Progenitor cell of endocrine pancreas (in vitro differentiated cells): ENCODE measurements around the gene OR51A4. TPM values are rescaled to one million over a fixed set of nuclear protein-coding genes. Genes with fewer than 3 reads are reported as not detected.

Source experiments
- DNase-seq: peaks from one replicate; pipeline ENCODE4 v3.0.0; 2021; ENCODE audit warnings: low spot score; ENCODE audit not compliant: unreplicated experiment
- H3K27ac Mint-ChIP-seq: 2 replicates; pipeline ENCODE4 v1.8.0; 2021; ENCODE audit warnings: mild to moderate bottlenecking, moderate library complexity, mixed read lengths
- H3K27me3 Mint-ChIP-seq: 2 replicates; pipeline ENCODE4 v1.8.0; 2021; ENCODE audit warnings: mixed read lengths
- H3K36me3 Mint-ChIP-seq: 2 replicates; pipeline ENCODE4 v1.8.0; 2022; ENCODE audit warnings: mixed read lengths; ENCODE audit not compliant: insufficient read depth
- H3K4me1 Mint-ChIP-seq: 2 replicates; pipeline ENCODE4 v1.8.0; 2021; ENCODE audit warnings: low read depth, mixed read lengths
- H3K4me3 Mint-ChIP-seq: 2 replicates; pipeline ENCODE4 v1.8.0; 2021; ENCODE audit warnings: low read depth, mild to moderate bottlenecking, moderate library complexity, mixed read lengths
- H3K9me3 Mint-ChIP-seq: 2 replicates; pipeline ENCODE4 v1.8.0; 2021; ENCODE audit warnings: low read depth, mixed read lengths
- long read RNA-seq: library from polyadenylated mRNA; unstranded; transcript quantifications from one replicate; pipeline ENCODE4 v2.0.0, GENCODE V29; 2020
- total RNA-seq: library from RNA; stranded (reverse); gene quantifications from 2 replicates; pipeline ENCODE4 v1.2.1, GENCODE V29; 2021
- TF ChIP-seq, protein P1 (sequence below): fragments of 200-600 bp; sonication (generic); IDR thresholded peaks from one replicate; pipeline ENCODE4 v1.5.0; 2021; ENCODE audit warnings: antibody characterized with exemption, mild to moderate bottlenecking; ENCODE audit not compliant: unreplicated experiment

OR51A4 gene, protein sequence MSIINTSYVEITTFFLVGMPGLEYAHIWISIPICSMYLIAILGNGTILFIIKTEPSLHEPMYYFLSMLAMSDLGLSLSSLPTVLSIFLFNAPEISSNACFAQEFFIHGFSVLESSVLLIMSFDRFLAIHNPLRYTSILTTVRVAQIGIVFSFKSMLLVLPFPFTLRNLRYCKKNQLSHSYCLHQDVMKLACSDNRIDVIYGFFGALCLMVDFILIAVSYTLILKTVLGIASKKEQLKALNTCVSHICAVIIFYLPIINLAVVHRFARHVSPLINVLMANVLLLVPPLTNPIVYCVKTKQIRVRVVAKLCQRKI
- total RNA-seq = not detected in 2 replicates
- long read RNA-seq = 0 reads

GRCh38 chr11:4947505-4947904 is at the start of gene OR51A4:
OR51A4 (minus strand) TSS chr11:4947605; CDS start chr11:4947100, 505 bp downstream.
- Mint-ChIP-seq H3K9me3 (no peaks in the 10 kb centered on the region), H3K36me3 (no peaks in the 10 kb centered on the region), H3K4me1 (no peaks in the 10 kb centered on the region), H3K27ac (no peak within 1 kb of the TSS), H3K27me3 (no peaks in the 10 kb centered on the region), H3K4me3 (no peak within 1 kb of the TSS)
- DNase-seq = no peak
- TF ChIP-seq, protein P1, sequence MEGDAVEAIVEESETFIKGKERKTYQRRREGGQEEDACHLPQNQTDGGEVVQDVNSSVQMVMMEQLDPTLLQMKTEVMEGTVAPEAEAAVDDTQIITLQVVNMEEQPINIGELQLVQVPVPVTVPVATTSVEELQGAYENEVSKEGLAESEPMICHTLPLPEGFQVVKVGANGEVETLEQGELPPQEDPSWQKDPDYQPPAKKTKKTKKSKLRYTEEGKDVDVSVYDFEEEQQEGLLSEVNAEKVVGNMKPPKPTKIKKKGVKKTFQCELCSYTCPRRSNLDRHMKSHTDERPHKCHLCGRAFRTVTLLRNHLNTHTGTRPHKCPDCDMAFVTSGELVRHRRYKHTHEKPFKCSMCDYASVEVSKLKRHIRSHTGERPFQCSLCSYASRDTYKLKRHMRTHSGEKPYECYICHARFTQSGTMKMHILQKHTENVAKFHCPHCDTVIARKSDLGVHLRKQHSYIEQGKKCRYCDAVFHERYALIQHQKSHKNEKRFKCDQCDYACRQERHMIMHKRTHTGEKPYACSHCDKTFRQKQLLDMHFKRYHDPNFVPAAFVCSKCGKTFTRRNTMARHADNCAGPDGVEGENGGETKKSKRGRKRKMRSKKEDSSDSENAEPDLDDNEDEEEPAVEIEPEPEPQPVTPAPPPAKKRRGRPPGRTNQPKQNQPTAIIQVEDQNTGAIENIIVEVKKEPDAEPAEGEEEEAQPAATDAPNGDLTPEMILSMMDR = no peak

- no peaks in the 10 kb centered on the region for H3K36me3 Mint-ChIP-seq
- H3K4me1 Mint-ChIP-seq = peaks cover 23% of the 10 kb centered on the region
- TF ChIP-seq, protein P1 = no peak
- peak within 1 kb of the TSS; percentile 23 for H3K4me3 Mint-ChIP-seq
- H3K9me3 Mint-ChIP-seq = no peaks in the 10 kb centered on the region
- DNase-seq = no peak
- H3K27ac Mint-ChIP-seq = peak within 1 kb of the TSS; percentile 40
- no peaks in the 10 kb centered on the region for H3K27me3 Mint-ChIP-seq
These were observed 47.1 kb upstream of the OR51A4 start, which contains the start of gene OR51L1 for GRCh38 chr11:4994551-4994950. OR51L1 (plus strand) TSS chr11:4994851; CDS start chr11:4998983, 4,132 bp downstream.

DNA sequence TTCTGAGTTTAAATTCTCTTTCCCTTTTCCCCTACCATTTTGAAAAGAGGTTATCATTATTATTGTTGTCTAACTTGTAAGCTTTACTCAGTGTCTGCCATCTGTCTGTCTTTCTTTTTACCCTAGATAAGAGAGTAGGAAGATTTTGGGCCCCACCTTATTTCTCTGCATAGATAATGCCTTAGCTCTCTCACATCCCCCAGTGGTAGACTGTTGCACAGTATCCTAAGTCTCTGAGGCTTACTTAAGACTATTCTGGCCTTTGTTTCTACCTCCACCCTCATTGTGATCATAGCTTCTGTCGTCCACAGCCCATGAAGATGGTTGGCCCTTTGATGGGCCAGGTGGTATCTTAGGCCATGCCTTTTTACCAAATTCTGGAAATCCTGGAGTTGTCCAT is 43.7 kb upstream of the OR51A4 start:
- DNase-seq = no peak
- no peak overlapping the region for H3K27ac Mint-ChIP-seq
- peaks cover 19% of the 10 kb centered on the region for H3K4me1 Mint-ChIP-seq
- TF ChIP-seq, protein P1 = no peak
- H3K9me3 Mint-ChIP-seq = no peaks in the 10 kb centered on the region
- no peak overlapping the region for H3K4me3 Mint-ChIP-seq
- H3K27me3 Mint-ChIP-seq = no peaks in the 10 kb centered on the region
- no peaks in the 10 kb centered on the region for H3K36me3 Mint-ChIP-seq

DNA sequence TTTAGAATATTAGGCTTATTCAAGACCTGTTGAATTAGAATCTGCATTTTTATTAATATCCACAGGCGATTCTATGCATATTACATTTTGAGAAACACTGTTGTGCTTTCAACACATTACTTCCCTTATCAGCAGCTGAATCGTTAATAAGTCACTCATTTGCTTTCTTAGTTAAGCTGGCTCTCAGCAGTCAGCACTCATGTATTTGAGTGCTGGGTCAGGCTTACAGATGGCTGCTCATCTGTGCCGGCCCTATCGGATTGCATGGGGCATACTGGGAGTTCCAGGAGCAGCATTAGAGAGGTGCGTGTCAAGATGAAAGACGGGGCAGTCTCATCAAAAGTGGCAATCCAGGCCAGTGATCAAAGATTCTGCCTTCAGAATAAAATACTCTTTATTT is 36.4 kb upstream of the OR51A4 start:
- peak overlapping the region; percentile 38 for H3K27ac Mint-ChIP-seq
- no peaks in the 10 kb centered on the region for H3K27me3 Mint-ChIP-seq
- no peak for DNase-seq
- H3K4me1 Mint-ChIP-seq = peaks cover 10% of the 10 kb centered on the region
- H3K4me3 Mint-ChIP-seq = no peak overlapping the region
- H3K36me3 Mint-ChIP-seq = no peaks in the 10 kb centered on the region
- H3K9me3 Mint-ChIP-seq = no peaks in the 10 kb centered on the region
- TF ChIP-seq, protein P1 = no peak

- no peaks in the 10 kb centered on the region for H3K27me3 Mint-ChIP-seq
- H3K4me1 Mint-ChIP-seq = peaks cover 10% of the 10 kb centered on the region
- DNase-seq = no peak
- H3K36me3 Mint-ChIP-seq = no peaks in the 10 kb centered on the region
- TF ChIP-seq, protein P1 = no peak
- H3K4me3 Mint-ChIP-seq = no peak overlapping the region
- no peak overlapping the region for H3K27ac Mint-ChIP-seq
- peaks cover 3% of the 10 kb centered on the region for H3K9me3 Mint-ChIP-seq
These were observed 35.3 kb upstream of the OR51A4 start for GRCh38 chr11:4982678-4983077.
